ENCODE measurements around the gene ARVCF. TPM values are rescaled to one million over a fixed set of nuclear protein-coding genes. Genes with fewer than 3 reads are reported as not detected.

The ARVCF gene
- total RNA-seq, 4 donors from 2014 or later = 1.5 to 15.3 (median 7.5) TPM

GRCh38 chr22:20022231-20022977, 5.8 kb upstream of the ARVCF start:
- no peak for TF ChIP-seq CTCF (IDR thresholded peaks at IDR 0.05; ENCODE audit: low read depth)

- TF ChIP-seq CTCF (IDR thresholded peaks at IDR 0.05; ENCODE audit: low read depth) = no peak
These were observed 4.9 kb upstream of the ARVCF start for GRCh38 chr22:20021196-20022181.

GRCh38 chr22:20020533-20021195, 4.0 kb upstream of the ARVCF start, which contains the start of gene TANGO2:
Gene TANGO2, plus strand, starts transcription at chr22:20021110. Its CDS starts 15,689 bp downstream, at chr22:20036799.
- no peak for TF ChIP-seq CTCF (IDR thresholded peaks at IDR 0.05; ENCODE audit: low read depth)

GRCh38 chr22:20019661-20020532, 3.3 kb upstream of the ARVCF start:
- no peak for TF ChIP-seq CTCF (IDR thresholded peaks at IDR 0.05; ENCODE audit: low read depth)

GRCh38 chr22:20018001-20018400, 1.4 kb upstream of the ARVCF start:
- no peak for TF ChIP-seq CTCF (IDR thresholded peaks at IDR 0.05; ENCODE audit: low read depth)

- TF ChIP-seq CTCF (IDR thresholded peaks at IDR 0.05; ENCODE audit: low read depth) = no peak
These were observed 967 bp upstream of the ARVCF start for GRCh38 chr22:20017622-20017958.
